ENCODE results near the gene ZNF701.
A peak's percentile ranks its signal among the peaks of the same experiment; 100 is the strongest.
"Not testable (repeated sequence)": the region's sequence is repeated elsewhere in the genome, so short reads cannot be mapped to it uniquely, and the experiment has no call there.

ZNF701 gene

GRCh38 chr19:52570000-52570861, at the start of gene ZNF701:
ZNF701 (plus strand) TSS chr19:52570287; CDS start chr19:52574148, 3,861 bp downstream.
- DNase-seq = peak; percentile 91

DNA sequence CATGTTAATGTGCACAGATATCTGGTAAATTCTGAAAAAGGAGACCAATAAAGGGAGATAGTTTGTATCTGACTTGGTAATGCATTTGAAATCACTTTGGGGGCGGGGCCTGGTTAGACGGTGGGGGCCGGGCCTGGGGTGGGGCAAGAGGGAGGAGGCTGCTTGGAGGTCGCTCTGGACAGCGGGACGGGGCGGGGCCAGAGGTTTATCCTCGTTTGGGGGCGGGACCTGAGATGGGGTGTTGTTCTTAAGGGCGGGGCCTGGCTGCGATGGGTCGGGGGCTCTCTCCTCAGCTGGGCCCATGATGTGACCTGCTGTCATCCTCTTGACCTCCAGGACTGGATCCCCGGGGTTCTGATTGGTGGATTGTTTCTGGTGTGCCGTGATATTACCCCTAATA, 47.5 kb upstream of the ZNF701 start:
- no peak for DNase-seq

DNA sequence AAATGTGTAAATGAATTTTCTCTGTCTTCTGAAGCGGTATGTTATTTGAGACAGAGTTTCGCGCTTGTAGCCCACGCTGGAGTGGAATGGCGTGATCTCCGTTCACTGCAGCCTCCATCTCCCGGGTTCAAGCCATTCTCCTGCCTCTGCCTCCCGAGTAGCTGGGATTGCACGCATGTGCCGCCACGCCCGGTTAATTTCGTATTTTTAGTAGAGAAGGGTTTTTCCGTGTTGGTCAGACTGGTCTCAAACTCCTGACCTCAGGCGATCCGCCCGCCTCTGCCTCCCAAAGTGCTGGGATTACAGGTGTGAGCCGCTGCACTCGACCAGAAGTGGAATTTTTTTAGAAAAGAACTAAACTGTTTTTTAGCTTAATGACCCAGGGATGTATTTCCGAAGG, 46.0 kb upstream of the ZNF701 start:
- DNase-seq = no peak

DNA sequence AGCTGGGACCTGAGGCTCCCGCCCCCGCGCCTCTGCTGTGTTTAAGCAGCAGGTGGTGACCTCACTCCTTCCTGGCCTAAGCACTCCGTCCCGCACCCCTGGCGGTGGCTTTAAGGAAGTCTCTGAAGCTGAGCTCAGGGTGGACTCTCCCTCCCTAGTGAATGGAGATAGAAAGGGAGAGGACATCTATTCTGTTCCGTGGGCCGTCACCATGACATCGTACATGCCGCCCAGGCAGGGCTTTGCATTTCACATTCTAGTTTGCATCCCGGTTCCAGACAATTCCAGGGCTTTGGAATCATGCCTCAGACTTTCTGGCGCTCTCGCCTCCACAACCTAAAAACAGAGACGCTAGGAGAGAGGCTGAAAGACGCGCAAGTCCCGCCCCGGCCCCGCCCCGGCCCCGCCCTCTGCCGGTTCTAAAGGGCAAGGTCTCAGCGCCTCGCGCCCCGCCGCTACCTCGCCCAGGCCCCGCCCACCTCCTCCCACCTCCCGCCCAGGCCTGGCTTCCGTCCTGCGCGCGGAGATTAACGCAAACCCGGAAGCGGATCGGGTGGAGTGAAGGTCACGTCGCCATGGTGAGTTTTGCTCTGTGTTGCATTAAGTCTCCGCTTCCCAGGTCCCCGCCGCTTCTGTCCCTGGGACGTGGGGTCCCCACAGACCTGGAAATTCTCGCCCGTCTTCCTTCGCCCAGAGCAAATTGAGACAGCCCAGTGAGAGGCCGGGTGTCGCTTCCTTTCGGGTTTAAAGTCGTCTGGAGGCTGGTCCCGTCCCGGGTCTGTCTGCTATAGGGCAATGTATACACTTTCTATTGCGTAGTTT, 42.7 kb upstream of the ZNF701 start, which contains the start of gene ZNF808:
ZNF808 (plus strand) TSS at position 535 of the 822 bp plus-strand sequence. CDS start 15,617 bp downstream, outside the sequence.
- peak; percentile 96 for DNase-seq

DNA sequence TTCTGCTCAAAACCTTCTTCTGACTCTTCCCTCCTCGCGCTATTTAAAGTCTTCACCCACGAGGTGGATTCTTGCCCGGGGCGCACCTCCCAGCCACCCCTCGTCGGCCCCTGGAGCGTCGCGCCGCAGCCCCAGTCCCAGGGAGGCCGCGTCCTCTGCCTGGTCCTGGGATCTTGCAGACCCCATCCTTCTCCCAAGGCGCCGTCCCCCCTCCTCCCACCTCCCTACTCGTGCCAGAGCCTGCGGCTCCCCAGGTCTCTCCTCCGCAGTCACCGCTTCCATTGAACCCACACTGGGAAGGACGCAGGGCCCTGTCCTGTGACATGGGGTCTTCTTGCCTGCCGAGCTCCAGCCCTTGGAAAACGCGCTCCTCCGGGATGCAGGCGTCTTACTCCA, 42.1 kb upstream of the ZNF701 start:
- DNase-seq = no peak

DNA sequence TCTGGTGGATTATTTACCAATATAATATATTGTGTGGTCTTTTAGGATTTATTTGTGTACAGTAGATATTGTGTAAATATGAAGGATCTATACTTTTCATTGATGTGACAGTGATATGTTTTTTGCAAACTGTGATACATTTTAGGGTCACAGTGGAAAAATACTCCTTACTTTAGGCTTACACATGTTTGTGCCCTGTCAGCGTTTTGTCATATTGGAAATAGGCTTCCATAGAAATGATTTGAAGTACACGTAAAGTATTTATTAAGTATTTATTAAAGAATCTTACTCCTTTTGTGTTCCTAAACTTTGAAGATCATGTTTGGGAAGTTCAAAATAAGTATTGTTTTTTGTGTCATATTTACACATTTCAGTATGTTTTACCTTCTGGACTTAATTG, 37.6 kb upstream of the ZNF701 start:
- DNase-seq = no peak

DNA sequence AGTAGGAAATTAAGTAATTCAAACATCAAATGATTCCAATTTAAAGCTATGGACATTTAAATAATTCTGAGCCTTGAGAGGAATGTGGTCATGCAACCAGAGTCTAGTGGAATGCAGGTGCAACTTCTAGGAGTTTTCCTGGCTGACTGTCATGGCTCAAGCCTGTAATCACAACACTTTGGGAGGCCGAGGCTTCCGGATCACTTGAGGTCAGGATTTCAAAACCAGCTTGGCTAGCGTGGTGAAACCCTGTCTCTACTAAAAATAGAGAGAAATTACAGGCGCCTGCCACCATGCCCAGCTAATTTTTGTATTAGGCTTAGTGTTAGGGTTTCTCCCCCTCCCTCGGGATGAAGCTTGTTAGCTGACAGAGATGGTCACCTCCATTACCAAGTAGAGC, 36.2 kb upstream of the ZNF701 start:
- no peak for DNase-seq

- DNase-seq = not testable (repeated sequence)
Measured at GRCh38 chr19:52535385-52535770, 34.7 kb upstream of the ZNF701 start.

DNA sequence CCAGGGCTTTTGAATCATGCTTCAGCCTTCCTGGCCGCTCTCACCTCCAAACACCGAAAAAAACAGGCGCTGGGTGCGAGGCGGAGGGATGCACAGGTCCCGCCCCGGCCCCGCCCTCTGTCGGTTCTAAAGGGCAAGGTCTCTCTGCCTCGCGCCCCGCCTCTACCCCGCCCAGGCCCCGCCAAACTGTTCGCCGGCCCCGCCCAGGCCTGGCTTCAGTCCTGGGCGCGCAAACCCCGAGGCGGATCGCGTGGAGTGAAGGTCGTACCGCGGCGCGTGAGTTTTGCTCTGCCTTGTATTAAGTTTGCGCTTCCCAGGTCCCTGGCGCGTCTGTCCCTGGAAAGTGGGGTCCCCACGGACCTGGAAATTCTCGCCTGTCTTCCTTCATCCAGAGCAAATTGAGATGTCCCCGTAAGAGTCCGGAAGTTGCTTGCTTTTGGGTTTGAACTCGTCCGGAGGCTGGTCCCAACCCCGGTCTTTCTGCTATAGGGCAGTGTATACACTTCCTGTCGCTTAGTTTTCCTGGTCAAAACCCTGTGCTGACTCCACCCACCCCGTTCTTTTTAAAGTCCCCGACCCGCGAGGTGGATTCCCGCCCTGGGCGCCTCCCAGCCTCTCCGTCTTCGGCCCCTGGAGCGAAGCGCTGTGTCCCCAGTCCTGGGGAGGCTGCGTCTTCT, 34.2 kb upstream of the ZNF701 start:
- DNase-seq = peak; percentile 91

DNA sequence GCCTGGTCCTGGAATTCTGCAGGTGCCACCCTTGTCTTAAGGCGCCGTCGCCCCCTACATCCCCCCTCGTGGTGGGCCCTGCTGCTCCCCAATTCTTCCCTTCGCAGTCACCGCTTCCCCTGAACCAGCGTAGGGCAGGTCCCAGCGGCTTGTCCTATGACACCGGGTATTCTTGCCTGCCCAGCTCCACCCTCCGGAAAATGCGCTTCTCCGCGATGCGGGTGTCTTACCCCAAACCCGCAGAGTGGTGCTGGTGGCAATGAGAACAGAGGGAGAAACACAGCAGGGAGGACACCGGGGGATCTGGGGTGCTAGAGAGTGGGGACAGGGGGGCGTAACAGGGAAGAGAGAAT, 33.7 kb upstream of the ZNF701 start:
- peak; percentile 57 for DNase-seq

- not testable (repeated sequence) for DNase-seq
Measured at GRCh38 chr19:52538815-52539214, 31.3 kb upstream of the ZNF701 start.

- not testable (repeated sequence) for DNase-seq
Measured at GRCh38 chr19:52541176-52541575, 28.9 kb upstream of the ZNF701 start.

GRCh38 chr19:52541608-52542007, 28.5 kb upstream of the ZNF701 start:
- no peak for DNase-seq

- DNase-seq = not testable (repeated sequence)
Measured at GRCh38 chr19:52542541-52542940, 27.5 kb upstream of the ZNF701 start.

GRCh38 chr19:52542984-52543664, 27.0 kb upstream of the ZNF701 start:
- no peak for DNase-seq

- no peak for DNase-seq
Measured at GRCh38 chr19:52554216-52554971, 15.7 kb upstream of the ZNF701 start.

GRCh38 chr19:52557231-52557995, 12.7 kb upstream of the ZNF701 start:
- DNase-seq = no peak

DNA sequence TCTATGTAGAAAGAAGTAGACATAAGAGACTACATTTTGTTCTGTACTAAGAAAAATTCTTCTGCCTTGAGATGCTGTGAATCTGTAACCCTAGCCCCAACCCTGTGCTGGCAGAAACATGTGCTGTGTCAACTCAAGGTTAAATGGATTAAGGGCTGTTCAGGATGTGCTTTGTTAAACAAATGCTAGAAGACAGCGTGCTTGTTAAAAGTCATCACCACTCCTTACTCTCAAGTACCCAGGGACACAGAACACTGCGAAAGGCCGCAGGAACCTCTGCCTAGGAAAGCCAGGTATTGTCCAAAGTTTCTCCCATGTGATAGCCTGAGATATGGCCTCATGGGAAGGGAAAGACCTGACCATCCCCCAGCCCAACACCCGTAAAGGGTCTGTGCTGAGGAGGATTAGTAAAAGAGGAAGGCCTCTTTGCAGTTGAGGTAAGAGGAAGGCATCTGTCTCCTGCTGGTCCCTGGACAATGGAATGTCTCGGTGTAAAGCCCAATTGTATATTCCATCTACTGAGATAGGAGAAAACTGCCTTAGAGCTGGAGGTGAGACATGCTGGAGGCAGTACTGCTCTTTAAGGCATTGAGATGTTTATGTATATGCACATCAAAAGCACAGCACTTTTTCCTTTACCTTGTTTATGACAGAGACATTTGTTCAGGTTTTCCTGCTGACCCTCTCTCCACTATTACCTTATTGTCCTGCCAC, 11.2 kb upstream of the ZNF701 start:
- DNase-seq = not testable (repeated sequence)

DNA sequence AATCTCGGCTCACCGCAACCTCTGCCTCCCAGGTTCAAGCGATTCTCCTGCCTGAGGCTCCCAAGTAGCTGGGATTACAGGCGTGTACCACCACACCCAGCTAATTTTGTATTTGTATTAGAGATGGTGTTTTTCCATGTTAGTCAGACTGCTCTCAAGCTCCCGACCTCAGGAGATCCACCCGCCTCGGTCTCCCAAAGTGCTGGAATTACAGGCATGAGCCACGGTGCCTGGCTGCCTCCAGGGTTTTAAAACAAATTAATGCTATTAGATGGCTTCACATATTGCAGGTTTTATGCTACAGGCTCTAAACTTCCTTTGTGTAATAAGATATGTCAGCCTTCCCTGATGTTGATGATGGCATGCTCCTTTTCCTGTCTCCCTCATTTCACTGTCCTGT, 8.5 kb upstream of the ZNF701 start:
- not testable (repeated sequence) for DNase-seq

DNA sequence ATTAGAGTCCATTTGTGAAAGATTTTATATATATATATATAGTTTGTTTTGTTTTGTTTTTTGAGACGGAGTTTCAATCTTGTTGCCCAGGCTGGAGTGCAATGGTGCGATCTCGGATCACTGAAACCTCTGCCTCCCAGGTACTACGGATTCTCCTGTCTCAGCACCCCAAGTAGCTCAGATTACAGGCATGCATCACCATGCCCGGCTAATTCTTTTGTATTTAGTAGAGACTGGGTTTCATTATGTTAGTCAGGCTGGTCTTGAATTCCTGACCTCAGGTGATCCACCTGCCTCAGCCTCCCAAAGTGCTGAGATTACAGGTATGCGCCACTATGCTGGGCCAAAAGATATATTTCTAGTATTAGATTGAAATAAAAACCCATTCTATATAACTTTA, 4.0 kb upstream of the ZNF701 start:
- DNase-seq = no peak
